ENCODE measurements around the gene NRCAM. TPM values are rescaled to one million over a fixed set of nuclear protein-coding genes. Genes with fewer than 3 reads are reported as not detected.

NRCAM gene
- total and polyA plus RNA-seq, 7 donors, result 1.3 to 3.9 (median 1.8) TPM; not detected in 2

GRCh38 chr7:108456845-108457540 is 757 bp upstream of the NRCAM start:
- Histone ChIP-seq H3K36me3 (no peaks in the 10 kb centered on the region), H3K4me1 (peaks cover 0 to 29% (median 24%) of the 10 kb centered on the region in 4 donors), H3K27me3 (peaks cover 19 to 75% (median 33%) of the 10 kb centered on the region in 3 donors), H3K27ac (no peak overlapping the region), H3K4me3 (peak overlapping the region in 3 of 4 donors; percentile 38 to 53 (median 48)), H3K9me3 (no peaks in the 10 kb centered on the region)
- TF ChIP-seq, protein P1, sequence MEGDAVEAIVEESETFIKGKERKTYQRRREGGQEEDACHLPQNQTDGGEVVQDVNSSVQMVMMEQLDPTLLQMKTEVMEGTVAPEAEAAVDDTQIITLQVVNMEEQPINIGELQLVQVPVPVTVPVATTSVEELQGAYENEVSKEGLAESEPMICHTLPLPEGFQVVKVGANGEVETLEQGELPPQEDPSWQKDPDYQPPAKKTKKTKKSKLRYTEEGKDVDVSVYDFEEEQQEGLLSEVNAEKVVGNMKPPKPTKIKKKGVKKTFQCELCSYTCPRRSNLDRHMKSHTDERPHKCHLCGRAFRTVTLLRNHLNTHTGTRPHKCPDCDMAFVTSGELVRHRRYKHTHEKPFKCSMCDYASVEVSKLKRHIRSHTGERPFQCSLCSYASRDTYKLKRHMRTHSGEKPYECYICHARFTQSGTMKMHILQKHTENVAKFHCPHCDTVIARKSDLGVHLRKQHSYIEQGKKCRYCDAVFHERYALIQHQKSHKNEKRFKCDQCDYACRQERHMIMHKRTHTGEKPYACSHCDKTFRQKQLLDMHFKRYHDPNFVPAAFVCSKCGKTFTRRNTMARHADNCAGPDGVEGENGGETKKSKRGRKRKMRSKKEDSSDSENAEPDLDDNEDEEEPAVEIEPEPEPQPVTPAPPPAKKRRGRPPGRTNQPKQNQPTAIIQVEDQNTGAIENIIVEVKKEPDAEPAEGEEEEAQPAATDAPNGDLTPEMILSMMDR (IDR thresholded peaks at IDR 0.05), result no peak
- TF ChIP-seq EP300 (IDR thresholded peaks at IDR 0.05) (no peak), POLR2A (IDR thresholded peaks at IDR 0.05) (no peak), POLR2AphosphoS5 (IDR thresholded peaks at IDR 0.05) (no peak)
- intact Hi-C loops (cut with DNase I), result no loop called here
- WGBS, 2 donors, result 13 to 23% methylated on average over 19 of the region's 19 CpGs
- no peak for DNase-seq

DNA sequence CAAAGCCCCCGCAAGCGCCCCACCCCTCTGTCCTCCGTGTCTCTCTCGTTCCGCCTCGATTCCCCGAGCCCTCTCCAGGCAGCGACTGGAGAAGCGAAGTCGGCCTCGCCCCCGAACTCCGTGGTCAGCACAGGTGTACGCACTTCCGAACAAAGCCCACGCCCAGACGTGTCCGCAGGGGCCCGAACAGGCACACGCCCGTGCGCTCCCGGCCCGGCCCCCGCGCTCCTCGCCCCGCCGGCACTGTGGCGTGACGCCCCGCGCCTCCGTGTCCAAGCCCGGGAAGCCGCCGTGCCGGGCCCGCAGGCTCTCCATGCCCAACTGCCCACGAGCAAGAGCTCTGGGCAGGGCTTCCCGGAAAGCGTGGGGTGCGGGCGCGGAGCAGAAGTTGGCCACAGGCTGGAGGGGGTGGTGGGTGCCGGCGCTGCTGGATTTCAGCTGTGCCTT is 662 bp downstream of the NRCAM start:
- no peaks in the 10 kb centered on the region for H3K9me3 ChIP-seq
- H3K4me3 ChIP-seq, result peak overlapping the region; percentile 10 to 53 (median 43)
- peaks cover 0 to 29% (median 24%) of the 10 kb centered on the region in 4 donors for H3K4me1 ChIP-seq
- WGBS, 2 donors, result 1% methylated on average over 47 of the region's 47 CpGs
- H3K36me3 ChIP-seq, result no peaks in the 10 kb centered on the region
- no peak for DNase-seq
- intact Hi-C loops (cut with DNase I), result no loop called here
- H3K27me3 ChIP-seq, result peaks cover 19 to 81% (median 33%) of the 10 kb centered on the region in 3 donors
- H3K27ac ChIP-seq, result no peak overlapping the region
- TF ChIP-seq, protein P1 (IDR thresholded peaks at IDR 0.05), result no peak
- no peak for TF ChIP-seq POLR2AphosphoS5 (IDR thresholded peaks at IDR 0.05)
- TF ChIP-seq POLR2A (IDR thresholded peaks at IDR 0.05), result no peak
- TF ChIP-seq EP300 (IDR thresholded peaks at IDR 0.05), result no peak

DNA sequence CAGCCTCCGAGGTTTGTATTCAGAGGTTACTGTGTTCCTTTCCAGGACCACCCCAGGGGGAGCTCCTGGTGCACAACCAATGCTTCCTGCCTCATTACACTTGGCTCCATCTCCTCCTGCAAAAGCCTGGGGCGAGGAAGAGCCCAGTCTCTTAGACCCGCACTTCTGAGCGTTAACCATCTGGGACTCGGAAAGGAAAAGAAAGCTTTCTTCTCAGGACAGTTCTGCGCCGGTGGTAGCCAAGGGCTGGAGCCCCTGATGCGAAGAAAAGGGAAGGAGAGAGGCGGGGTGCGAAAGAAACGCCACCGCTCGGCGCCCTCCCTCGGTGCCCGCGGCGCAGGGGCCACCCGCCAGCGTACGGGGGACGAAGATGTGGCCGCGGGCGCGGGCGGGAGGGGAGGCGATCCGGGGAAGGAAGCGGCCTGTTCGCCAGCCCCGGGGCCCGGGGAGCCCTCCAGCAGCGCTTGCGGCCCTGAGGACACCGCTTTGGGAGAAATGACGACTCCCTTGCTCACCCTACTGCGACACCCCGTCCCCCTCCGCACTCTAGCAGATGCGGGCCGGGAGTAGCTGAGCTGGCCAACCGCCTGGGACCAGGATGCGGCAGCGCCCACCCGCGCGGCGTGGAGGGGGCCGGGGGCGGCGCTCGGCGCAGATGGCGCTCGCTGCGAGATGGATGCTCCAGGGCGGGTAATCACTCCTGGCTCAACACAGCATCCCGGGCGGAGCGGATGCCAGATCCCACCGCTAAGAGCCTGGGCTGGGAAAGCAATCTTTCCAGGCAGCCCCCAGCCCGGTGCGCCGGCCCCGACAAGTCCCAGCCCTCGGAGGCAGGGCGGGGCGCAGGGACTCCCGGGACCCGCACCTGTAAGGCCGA is 1.3 kb downstream of the NRCAM start:
- Histone ChIP-seq H3K4me1 (peaks cover 0 to 29% (median 24%) of the 10 kb centered on the region in 4 donors), H3K9me3 (no peaks in the 10 kb centered on the region), H3K4me3 (peak overlapping the region in 3 of 4 donors; percentile 38 to 53 (median 48)), H3K36me3 (no peaks in the 10 kb centered on the region), H3K27me3 (peaks cover 19 to 85% (median 33%) of the 10 kb centered on the region in 3 donors), H3K27ac (no peak overlapping the region)
- intact Hi-C loops (cut with DNase I), result no loop called here
- 1 to 2% methylated on average over 72 of the region's 72 CpGs for WGBS, 2 donors
- DNase-seq, result no peak
- TF ChIP-seq EP300 (IDR thresholded peaks at IDR 0.05) (no peak), POLR2AphosphoS5 (IDR thresholded peaks at IDR 0.05) (no peak), POLR2A (IDR thresholded peaks at IDR 0.05) (no peak)
- TF ChIP-seq, protein P1 (IDR thresholded peaks at IDR 0.05), result no peak

DNA sequence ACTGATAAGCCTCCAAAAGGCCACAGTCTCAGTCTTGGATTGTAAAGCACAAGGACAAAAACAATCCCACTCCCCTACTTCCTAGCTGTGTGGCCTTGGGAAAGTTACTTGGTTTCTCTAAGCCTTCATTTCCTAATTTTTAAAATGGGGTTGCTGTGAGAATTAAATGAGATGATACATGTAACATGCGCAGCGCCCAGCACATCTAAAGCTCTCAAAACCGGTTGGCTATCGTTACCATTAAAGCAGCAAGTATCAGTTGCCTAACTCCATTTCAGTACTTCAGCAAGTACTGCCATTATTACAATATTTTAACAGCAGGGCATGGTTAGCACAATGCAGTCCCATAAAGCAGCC is 1.9 kb downstream of the NRCAM start:
- Histone ChIP-seq H3K36me3 (no peaks in the 10 kb centered on the region), H3K27me3 (peaks cover 19 to 81% (median 33%) of the 10 kb centered on the region in 3 donors), H3K9me3 (no peaks in the 10 kb centered on the region), H3K4me1 (peaks cover 0 to 29% (median 24%) of the 10 kb centered on the region in 4 donors), H3K27ac (no peak overlapping the region), H3K4me3 (peak overlapping the region in 3 of 4 donors; percentile 38 to 53 (median 48))
- TF ChIP-seq POLR2AphosphoS5 (IDR thresholded peaks at IDR 0.05) (no peak), POLR2A (IDR thresholded peaks at IDR 0.05) (no peak), EP300 (IDR thresholded peaks at IDR 0.05) (no peak)
- TF ChIP-seq, protein P1 (IDR thresholded peaks at IDR 0.05), result no peak
- 51 to 65% methylated on average over 4 of the region's 4 CpGs for WGBS, 2 donors
- DNase-seq, result no peak
- intact Hi-C loops (cut with DNase I), result no loop called here

Measured in sigmoid colon (tissue), 7 donors.